ENCODE results near the gene SNAP25.

Gene SNAP25

GRCh38 chr20:10342152-10342551, 123.5 kb downstream of the SNAP25 start:
- no peak for DNase-seq

GRCh38 chr20:10344953-10345352, 126.3 kb downstream of the SNAP25 start:
- DNase-seq = no peak

GRCh38 chr20:10347086-10347880, 128.7 kb downstream of the SNAP25 start:
- DNase-seq = no peak

GRCh38 chr20:10349118-10349517, 130.5 kb downstream of the SNAP25 start:
- no peak for DNase-seq

- DNase-seq = no peak
Measured at GRCh38 chr20:10350188-10350842, 131.7 kb downstream of the SNAP25 start.

GRCh38 chr20:10352934-10353824, 134.5 kb downstream of the SNAP25 start:
- DNase-seq = no peak

- no peak for DNase-seq
Measured at GRCh38 chr20:10356628-10357027, 138.0 kb downstream of the SNAP25 start.

Measured in stimulated activated CD4-positive, alpha-beta T cell treated with anti-CD3 and anti-CD28 coated beads, Interleukin-2, amount 100 ng/mL, for 24 hours (primary cell).